Mesodermal cell (in vitro differentiated cells): ENCODE results near the gene AHCYL1.

ENCODE experiments used
- H3K27ac ChIP-seq: 2 replicates; pipeline ENCODE4 v1.7.0; 2013; ENCODE audit warnings: mild to moderate bottlenecking, low read depth, low read length, moderate library complexity; ENCODE audit not compliant: severe bottlenecking
- H3K36me3 ChIP-seq: 2 replicates; pipeline ENCODE4 v1.7.1; 2013; ENCODE audit warnings: mild to moderate bottlenecking, low read length, moderate library complexity; ENCODE audit not compliant: control insufficient read depth, insufficient read depth
- H3K4me1 ChIP-seq: one replicate; pipeline ENCODE4 v1.7.1; 2013; ENCODE audit warnings: mild to moderate bottlenecking, low read length; ENCODE audit not compliant: insufficient read depth, control insufficient read depth, poor library complexity, severe bottlenecking
- H3K4me3 ChIP-seq: 2 replicates; pipeline ENCODE4 v1.7.0; 2013; ENCODE audit warnings: low read length, control low read depth, mild to moderate bottlenecking; ENCODE audit not compliant: insufficient read depth, poor library complexity, severe bottlenecking; ENCODE audit errors: extremely low read depth
- H3K9me3 ChIP-seq: 2 replicates; pipeline ENCODE4 v1.7.1; 2013; ENCODE audit warnings: mild to moderate bottlenecking, low read length, moderate library complexity; ENCODE audit not compliant: control insufficient read depth
- WGBS, 2 experiments: methylation state at CpG; one replicate each; pipeline ENCODE4 v1.1.5; 2013; ENCODE audit warnings: missing lambda C conversion rate in 2 of 2; ENCODE audit not compliant: insufficient coverage in 2 of 2; 5-methylcytosine and 5-hydroxymethylcytosine counted together

AHCYL1 gene

GRCh38 chr1:110060034-110060661, 75.6 kb downstream of the AHCYL1 start:
- peaks cover 61% of the 10 kb centered on the region for H3K4me1 ChIP-seq
- no peaks in the 10 kb centered on the region for H3K9me3 ChIP-seq
- WGBS, 2 experiments: 90 to 98% methylated on average over 6 of the region's 9 CpGs
- H3K27ac ChIP-seq: peak overlapping the region; percentile 90
- H3K4me3 ChIP-seq: no peak overlapping the region
- peaks cover 50% of the 10 kb centered on the region for H3K36me3 ChIP-seq

GRCh38 chr1:110060662-110061060, 76.1 kb downstream of the AHCYL1 start:
- WGBS, 2 experiments: 94 to 98% methylated on average over 6 of the region's 7 CpGs
- peaks cover 45% of the 10 kb centered on the region for H3K36me3 ChIP-seq
- H3K27ac ChIP-seq: no peak overlapping the region
- H3K4me1 ChIP-seq: peaks cover 55% of the 10 kb centered on the region
- H3K9me3 ChIP-seq: no peaks in the 10 kb centered on the region
- H3K4me3 ChIP-seq: no peak overlapping the region

GRCh38 chr1:110061341-110061740, 76.8 kb downstream of the AHCYL1 start:
- Histone ChIP-seq H3K4me1 (peaks cover 49% of the 10 kb centered on the region), H3K27ac (no peak overlapping the region), H3K4me3 (no peak overlapping the region), H3K9me3 (no peaks in the 10 kb centered on the region), H3K36me3 (peaks cover 38% of the 10 kb centered on the region)
- WGBS, 2 experiments: 100% methylated on average over 3 to 10 of the region's 10 CpGs

- H3K4me1 ChIP-seq: peaks cover 37% of the 10 kb centered on the region
- H3K4me3 ChIP-seq: no peak overlapping the region
- no peaks in the 10 kb centered on the region for H3K9me3 ChIP-seq
- peaks cover 28% of the 10 kb centered on the region for H3K36me3 ChIP-seq
- no CpG with 5 or more reads among the region's 2 CpGs for WGBS, 2 experiments
- no peak overlapping the region for H3K27ac ChIP-seq
Measured at GRCh38 chr1:110062612-110063011, 78.0 kb downstream of the AHCYL1 start.

- H3K4me1 ChIP-seq: peaks cover 25% of the 10 kb centered on the region
- peaks cover 19% of the 10 kb centered on the region for H3K36me3 ChIP-seq
- no peak overlapping the region for H3K4me3 ChIP-seq
- H3K27ac ChIP-seq: no peak overlapping the region
- no peaks in the 10 kb centered on the region for H3K9me3 ChIP-seq
- WGBS, 2 experiments: 0 to 100% methylated on average over 1 to 2 of the region's 4 CpGs
Measured at GRCh38 chr1:110063781-110064180, 79.2 kb downstream of the AHCYL1 start.

GRCh38 chr1:110064576-110065337, 80.2 kb downstream of the AHCYL1 start:
- Histone ChIP-seq H3K4me1 (peaks cover 20% of the 10 kb centered on the region), H3K4me3 (no peak overlapping the region), H3K9me3 (no peaks in the 10 kb centered on the region), H3K27ac (no peak overlapping the region), H3K36me3 (peaks cover 19% of the 10 kb centered on the region)
- 90 to 93% methylated on average over 10 to 15 of the region's 18 CpGs for WGBS, 2 experiments

GRCh38 chr1:110065841-110066240, 81.3 kb downstream of the AHCYL1 start:
- 67 to 85% methylated on average over 1 to 3 of the region's 5 CpGs for WGBS, 2 experiments
- Histone ChIP-seq H3K36me3 (peaks cover 11% of the 10 kb centered on the region), H3K4me3 (no peak overlapping the region), H3K4me1 (peaks cover 15% of the 10 kb centered on the region), H3K27ac (no peak overlapping the region), H3K9me3 (no peaks in the 10 kb centered on the region)

- Histone ChIP-seq H3K9me3 (no peaks in the 10 kb centered on the region), H3K27ac (no peak overlapping the region), H3K4me3 (no peak overlapping the region), H3K36me3 (peaks cover 7% of the 10 kb centered on the region), H3K4me1 (peaks cover 5% of the 10 kb centered on the region)
- WGBS, 2 experiments: 13 to 16% methylated on average over 22 to 23 of the region's 23 CpGs
Measured at GRCh38 chr1:110067479-110067892, 82.9 kb downstream of the AHCYL1 start.

GRCh38 chr1:110067893-110068645, 83.5 kb downstream of the AHCYL1 start:
- Histone ChIP-seq H3K27ac (no peak overlapping the region), H3K36me3 (peaks cover 2% of the 10 kb centered on the region), H3K9me3 (no peaks in the 10 kb centered on the region), H3K4me1 (peaks cover 5% of the 10 kb centered on the region), H3K4me3 (no peak overlapping the region)
- WGBS, 2 experiments: 2% methylated on average over 53 to 68 of the region's 68 CpGs

- Histone ChIP-seq H3K36me3 (no peaks in the 10 kb centered on the region), H3K27ac (no peak overlapping the region), H3K4me3 (no peak overlapping the region), H3K9me3 (no peaks in the 10 kb centered on the region), H3K4me1 (peaks cover 5% of the 10 kb centered on the region)
- 1 to 2% methylated on average over 47 to 59 of the region's 68 CpGs for WGBS, 2 experiments
Measured at GRCh38 chr1:110068646-110069403, 84.3 kb downstream of the AHCYL1 start.
